ENCODE results near the gene MED16. TPM values are rescaled to one million over a fixed set of nuclear protein-coding genes. Genes with fewer than 3 reads are reported as not detected.

MED16 gene
- total and polyA plus RNA-seq, 2 of the 13 experiments (the other 11 are each of a cell fraction or from before 2014, with no cell fraction given), result 13.3 to 14.8 TPM

DNA sequence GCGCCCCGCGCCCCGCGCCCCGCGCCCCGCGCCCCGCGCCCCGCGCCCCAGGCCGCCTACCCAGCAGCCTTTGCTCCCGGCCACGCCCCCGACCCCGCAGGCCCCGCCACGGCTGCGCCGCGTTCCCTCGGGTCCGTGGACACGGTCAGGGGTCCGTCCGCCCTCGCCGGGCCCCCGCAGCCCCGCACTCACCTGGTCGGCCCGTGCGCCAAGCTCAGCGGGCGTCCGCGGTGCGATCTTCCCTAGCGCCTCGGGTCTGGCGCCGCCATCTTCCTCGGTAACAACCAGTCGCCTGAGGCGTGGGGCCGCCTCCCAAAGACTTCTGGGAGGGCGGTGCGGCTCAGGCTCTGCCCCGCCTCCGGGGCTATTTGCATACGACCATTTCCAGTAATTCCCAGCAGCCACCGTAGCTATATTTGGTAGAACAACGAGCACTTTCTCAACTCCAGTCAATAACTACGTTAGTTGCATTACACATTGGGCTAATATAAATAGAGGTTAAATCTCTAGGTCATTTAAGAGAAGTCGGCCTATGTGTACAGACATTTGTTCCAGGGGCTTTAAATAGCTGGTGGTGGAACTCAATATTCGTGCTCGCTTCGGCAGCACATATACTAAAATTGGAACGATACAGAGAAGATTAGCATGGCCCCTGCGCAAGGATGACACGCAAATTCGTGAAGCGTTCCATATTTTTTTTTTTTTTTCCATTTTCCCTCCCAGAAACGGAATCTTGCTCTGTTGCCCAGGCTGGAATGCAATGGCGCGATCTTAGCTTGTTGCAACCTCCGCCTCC lies at the start of gene MED16, which contains the start of gene RNU6-9 (continued):
- TF ChIP-seq, protein P1, sequence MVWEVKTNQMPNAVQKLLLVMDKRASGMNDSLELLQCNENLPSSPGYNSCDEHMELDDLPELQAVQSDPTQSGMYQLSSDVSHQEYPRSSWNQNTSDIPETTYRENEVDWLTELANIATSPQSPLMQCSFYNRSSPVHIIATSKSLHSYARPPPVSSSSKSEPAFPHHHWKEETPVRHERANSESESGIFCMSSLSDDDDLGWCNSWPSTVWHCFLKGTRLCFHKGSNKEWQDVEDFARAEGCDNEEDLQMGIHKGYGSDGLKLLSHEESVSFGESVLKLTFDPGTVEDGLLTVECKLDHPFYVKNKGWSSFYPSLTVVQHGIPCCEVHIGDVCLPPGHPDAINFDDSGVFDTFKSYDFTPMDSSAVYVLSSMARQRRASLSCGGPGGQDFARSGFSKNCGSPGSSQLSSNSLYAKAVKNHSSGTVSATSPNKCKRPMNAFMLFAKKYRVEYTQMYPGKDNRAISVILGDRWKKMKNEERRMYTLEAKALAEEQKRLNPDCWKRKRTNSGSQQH (CRISPR knock-in tag; IDR thresholded peaks at IDR 0.05; ENCODE audit: low read depth), result peak; percentile 73; the same call in 1 of the 2 replicates
- TF ChIP-seq, protein P2, sequence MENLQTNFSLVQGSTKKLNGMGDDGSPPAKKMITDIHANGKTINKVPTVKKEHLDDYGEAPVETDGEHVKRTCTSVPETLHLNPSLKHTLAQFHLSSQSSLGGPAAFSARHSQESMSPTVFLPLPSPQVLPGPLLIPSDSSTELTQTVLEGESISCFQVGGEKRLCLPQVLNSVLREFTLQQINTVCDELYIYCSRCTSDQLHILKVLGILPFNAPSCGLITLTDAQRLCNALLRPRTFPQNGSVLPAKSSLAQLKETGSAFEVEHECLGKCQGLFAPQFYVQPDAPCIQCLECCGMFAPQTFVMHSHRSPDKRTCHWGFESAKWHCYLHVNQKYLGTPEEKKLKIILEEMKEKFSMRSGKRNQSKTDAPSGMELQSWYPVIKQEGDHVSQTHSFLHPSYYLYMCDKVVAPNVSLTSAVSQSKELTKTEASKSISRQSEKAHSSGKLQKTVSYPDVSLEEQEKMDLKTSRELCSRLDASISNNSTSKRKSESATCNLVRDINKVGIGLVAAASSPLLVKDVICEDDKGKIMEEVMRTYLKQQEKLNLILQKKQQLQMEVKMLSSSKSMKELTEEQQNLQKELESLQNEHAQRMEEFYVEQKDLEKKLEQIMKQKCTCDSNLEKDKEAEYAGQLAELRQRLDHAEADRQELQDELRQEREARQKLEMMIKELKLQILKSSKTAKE (CRISPR knock-in tag; IDR thresholded peaks at IDR 0.05; ENCODE audit: borderline replicate concordance), result no peak
- TF ChIP-seq KLF6 (CRISPR knock-in tag; IDR thresholded peaks at IDR 0.05), result no peak
- TF ChIP-seq SNRNP70 (IDR thresholded peaks at IDR 0.05; ENCODE audit: low read depth, low read length), result no peak
- peak; percentile 100 for TF ChIP-seq SNAPC2 (CRISPR knock-in tag; IDR thresholded peaks at IDR 0.05)
- TF ChIP-seq, protein P3, sequence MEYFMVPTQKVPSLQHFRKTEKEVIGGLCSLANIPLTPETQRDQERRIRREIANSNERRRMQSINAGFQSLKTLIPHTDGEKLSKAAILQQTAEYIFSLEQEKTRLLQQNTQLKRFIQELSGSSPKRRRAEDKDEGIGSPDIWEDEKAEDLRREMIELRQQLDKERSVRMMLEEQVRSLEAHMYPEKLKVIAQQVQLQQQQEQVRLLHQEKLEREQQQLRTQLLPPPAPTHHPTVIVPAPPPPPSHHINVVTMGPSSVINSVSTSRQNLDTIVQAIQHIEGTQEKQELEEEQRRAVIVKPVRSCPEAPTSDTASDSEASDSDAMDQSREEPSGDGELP (IDR thresholded peaks at IDR 0.05; ENCODE audit: borderline replicate concordance, low read depth), result no peak
- TF ChIP-seq, protein P4, sequence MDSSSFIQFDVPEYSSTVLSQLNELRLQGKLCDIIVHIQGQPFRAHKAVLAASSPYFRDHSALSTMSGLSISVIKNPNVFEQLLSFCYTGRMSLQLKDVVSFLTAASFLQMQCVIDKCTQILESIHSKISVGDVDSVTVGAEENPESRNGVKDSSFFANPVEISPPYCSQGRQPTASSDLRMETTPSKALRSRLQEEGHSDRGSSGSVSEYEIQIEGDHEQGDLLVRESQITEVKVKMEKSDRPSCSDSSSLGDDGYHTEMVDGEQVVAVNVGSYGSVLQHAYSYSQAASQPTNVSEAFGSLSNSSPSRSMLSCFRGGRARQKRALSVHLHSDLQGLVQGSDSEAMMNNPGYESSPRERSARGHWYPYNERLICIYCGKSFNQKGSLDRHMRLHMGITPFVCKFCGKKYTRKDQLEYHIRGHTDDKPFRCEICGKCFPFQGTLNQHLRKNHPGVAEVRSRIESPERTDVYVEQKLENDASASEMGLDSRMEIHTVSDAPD (CRISPR knock-in tag; IDR thresholded peaks at IDR 0.05), result no peak
- no peak for TF ChIP-seq ZNF251 (CRISPR knock-in tag; IDR thresholded peaks at IDR 0.05)
- TF ChIP-seq, protein P5, sequence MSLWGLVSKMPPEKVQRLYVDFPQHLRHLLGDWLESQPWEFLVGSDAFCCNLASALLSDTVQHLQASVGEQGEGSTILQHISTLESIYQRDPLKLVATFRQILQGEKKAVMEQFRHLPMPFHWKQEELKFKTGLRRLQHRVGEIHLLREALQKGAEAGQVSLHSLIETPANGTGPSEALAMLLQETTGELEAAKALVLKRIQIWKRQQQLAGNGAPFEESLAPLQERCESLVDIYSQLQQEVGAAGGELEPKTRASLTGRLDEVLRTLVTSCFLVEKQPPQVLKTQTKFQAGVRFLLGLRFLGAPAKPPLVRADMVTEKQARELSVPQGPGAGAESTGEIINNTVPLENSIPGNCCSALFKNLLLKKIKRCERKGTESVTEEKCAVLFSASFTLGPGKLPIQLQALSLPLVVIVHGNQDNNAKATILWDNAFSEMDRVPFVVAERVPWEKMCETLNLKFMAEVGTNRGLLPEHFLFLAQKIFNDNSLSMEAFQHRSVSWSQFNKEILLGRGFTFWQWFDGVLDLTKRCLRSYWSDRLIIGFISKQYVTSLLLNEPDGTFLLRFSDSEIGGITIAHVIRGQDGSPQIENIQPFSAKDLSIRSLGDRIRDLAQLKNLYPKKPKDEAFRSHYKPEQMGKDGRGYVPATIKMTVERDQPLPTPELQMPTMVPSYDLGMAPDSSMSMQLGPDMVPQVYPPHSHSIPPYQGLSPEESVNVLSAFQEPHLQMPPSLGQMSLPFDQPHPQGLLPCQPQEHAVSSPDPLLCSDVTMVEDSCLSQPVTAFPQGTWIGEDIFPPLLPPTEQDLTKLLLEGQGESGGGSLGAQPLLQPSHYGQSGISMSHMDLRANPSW (CRISPR knock-in tag; IDR thresholded peaks at IDR 0.05; ENCODE audit: borderline replicate concordance), result no peak
- TF ChIP-seq, protein P6, sequence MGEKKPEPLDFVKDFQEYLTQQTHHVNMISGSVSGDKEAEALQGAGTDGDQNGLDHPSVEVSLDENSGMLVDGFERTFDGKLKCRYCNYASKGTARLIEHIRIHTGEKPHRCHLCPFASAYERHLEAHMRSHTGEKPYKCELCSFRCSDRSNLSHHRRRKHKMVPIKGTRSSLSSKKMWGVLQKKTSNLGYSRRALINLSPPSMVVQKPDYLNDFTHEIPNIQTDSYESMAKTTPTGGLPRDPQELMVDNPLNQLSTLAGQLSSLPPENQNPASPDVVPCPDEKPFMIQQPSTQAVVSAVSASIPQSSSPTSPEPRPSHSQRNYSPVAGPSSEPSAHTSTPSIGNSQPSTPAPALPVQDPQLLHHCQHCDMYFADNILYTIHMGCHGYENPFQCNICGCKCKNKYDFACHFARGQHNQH (CRISPR knock-in tag; IDR thresholded peaks at IDR 0.05), result no peak
- TF ChIP-seq HDAC1 (CRISPR knock-in tag; IDR thresholded peaks at IDR 0.05), result 0 out of 2 replicates have a peak, but pooled peaks have one; percentile 22
- no peak for TF ChIP-seq ZNF335 (CRISPR knock-in tag; IDR thresholded peaks at IDR 0.05)
- no peak for TF ChIP-seq ZBTB7B (CRISPR knock-in tag; IDR thresholded peaks at IDR 0.05)
- TF ChIP-seq SRSF9 (IDR thresholded peaks at IDR 0.05; ENCODE audit: borderline replicate concordance, insufficient read depth, low read depth, low read length, poor library complexity, severe bottlenecking), result no peak
- peak; percentile 54; the same call in 1 of the 2 replicates for TF ChIP-seq ZNF563 (CRISPR knock-in tag; IDR thresholded peaks at IDR 0.05)
- TF ChIP-seq THAP11 (CRISPR knock-in tag; IDR thresholded peaks at IDR 0.05), result peak; percentile 72
- no peak for TF ChIP-seq ZNF703 (CRISPR knock-in tag; IDR thresholded peaks at IDR 0.05; ENCODE audit: borderline replicate concordance)
